Tibial nerve (tissue), 4 donors: ENCODE measurements around the gene CNKSR2. TPM values are rescaled to one million over a fixed set of nuclear protein-coding genes. Genes with fewer than 3 reads are reported as not detected.

Experiments
- DNase-seq, 2 donors: peaks; one replicate each; pipeline ENCODE4 v3.0.0-alpha.2; 2019; ENCODE audit warnings: low spot score in 2 of 2
- H3K27ac ChIP-seq, 4 donors: fragments of 200-600 bp; sonication (generic) in 3 of 4; one replicate each; pipeline ENCODE4 v1.5.1; 2017 to 2019; ENCODE audit warnings: mild to moderate bottlenecking in 1 of 4
- H3K27me3 ChIP-seq, 2 donors: fragments of 200-600 bp; sonication (generic) in 1 of 2; one replicate each; pipeline versions ENCODE4 v1.5.1 to v1.6.0; 2017 to 2019
- H3K36me3 ChIP-seq, 3 donors: fragments of 200-600 bp; sonication (generic); one replicate each; pipeline ENCODE4 v1.5.1; 2018 to 2019
- H3K4me1 ChIP-seq, 4 donors: fragments of 200-600 bp; sonication (generic) in 3 of 4; one replicate each; pipeline ENCODE4 v1.5.1; 2017 to 2019
- H3K4me3 ChIP-seq, 4 donors: fragments of 200-600 bp; sonication (generic) in 3 of 4; one replicate each; pipeline ENCODE4 v1.5.1; 2017 to 2019; ENCODE audit warnings: mild to moderate bottlenecking in 1 of 4, moderate library complexity in 1 of 4
- H3K9me3 ChIP-seq, 4 donors: fragments of 200-600 bp; sonication (generic) in 3 of 4; one replicate each; pipeline ENCODE4 v1.5.1; 2017 to 2019
- CTCF ChIP-seq, 5 experiments: fragments of 200-600 bp in 3 of 5; fragments of 450-650 bp in 2 of 5; sonication (generic) in 3 of 5; IDR thresholded peaks; one replicate each; pipeline ENCODE4 v1.5.1; 2016 to 2019; ENCODE audit warnings: antibody characterized with exemption in 5 of 5, mild to moderate bottlenecking in 3 of 5, moderate library complexity in 2 of 5
- EP300 ChIP-seq, 2 donors: sonication (generic); formaldehyde crosslinking; IDR thresholded peaks; one replicate each; pipeline ENCODE4 v1.6.1; 2017; ENCODE audit warnings: antibody characterized with exemption in 2 of 2, mild to moderate bottlenecking in 1 of 2
- POLR2A ChIP-seq, 2 donors: fragments of 450-650 bp; IDR thresholded peaks; one replicate each; pipeline ENCODE4 v1.6.1; 2017; ENCODE audit warnings: antibody characterized with exemption in 2 of 2, mild to moderate bottlenecking in 2 of 2, moderate library complexity in 2 of 2
- WGBS, 2 donors: methylation state at CpG; one replicate each; pipeline ENCODE4 v1.1.5; 2018; 5-methylcytosine and 5-hydroxymethylcytosine counted together
- total RNA-seq, 4 donors: library from RNA; depleted of rRNA; stranded (reverse); fragments of >200 nt; gene quantifications; one replicate each; pipeline ENCODE4 v1.1.0, GENCODE V29; 2016

Gene CNKSR2
- total RNA-seq, 4 donors from 2014 or later: 28.8 to 98.3 (median 56.5) TPM

- peak overlapping the region in 1 of 4 donors; percentile 14 for H3K27ac ChIP-seq
- H3K36me3 ChIP-seq: no peaks in the 10 kb centered on the region
- H3K4me3 ChIP-seq: peak overlapping the region in 2 of 4 donors; percentile 9 to 25
- H3K9me3 ChIP-seq: peaks cover 0 to 4% (median 0%) of the 10 kb centered on the region in 4 donors
- H3K4me1 ChIP-seq: no peaks in the 10 kb centered on the region
- 27 to 39% methylated on average over 16 to 55 of the region's 76 CpGs for WGBS, 2 donors
- TF ChIP-seq POLR2A (IDR thresholded peaks at IDR 0.05) (no peak), EP300 (IDR thresholded peaks at IDR 0.05) (no peak), CTCF (IDR thresholded peaks at IDR 0.05) (no peak)
- no peak for DNase-seq
- peaks cover 0 to 21% of the 10 kb centered on the region in 2 donors for H3K27me3 ChIP-seq
Measured at GRCh38 chrX:21655901-21656586, 281.8 kb downstream of the CNKSR2 start.

GRCh38 chrX:21656587-21657317 lies 282.5 kb downstream of the CNKSR2 start:
- no peaks in the 10 kb centered on the region for H3K4me1 ChIP-seq
- DNase-seq: no peak
- H3K27me3 ChIP-seq: peaks cover 0 to 21% of the 10 kb centered on the region in 2 donors
- TF ChIP-seq POLR2A (IDR thresholded peaks at IDR 0.05) (no peak), CTCF (IDR thresholded peaks at IDR 0.05) (no peak), EP300 (IDR thresholded peaks at IDR 0.05) (no peak)
- WGBS, 2 donors: 67 to 69% methylated on average over 19 to 50 of the region's 61 CpGs
- H3K4me3 ChIP-seq: no peak overlapping the region
- H3K36me3 ChIP-seq: no peaks in the 10 kb centered on the region
- H3K9me3 ChIP-seq: peaks cover 0 to 4% (median 0%) of the 10 kb centered on the region in 4 donors
- H3K27ac ChIP-seq: no peak overlapping the region

- Histone ChIP-seq H3K4me3 (peak overlapping the region in 1 of 4 donors; percentile 39), H3K4me1 (no peaks in the 10 kb centered on the region), H3K27me3 (peaks cover 0 to 21% of the 10 kb centered on the region in 2 donors), H3K27ac (no peak overlapping the region), H3K36me3 (no peaks in the 10 kb centered on the region), H3K9me3 (peaks cover 0 to 4% (median 0%) of the 10 kb centered on the region in 4 donors)
- WGBS, 2 donors: 65% methylated on average over 55 of the region's 57 CpGs; no CpG with 5 or more reads in 1 of the 2 donors
- DNase-seq: no peak
- no peak for TF ChIP-seq EP300 (IDR thresholded peaks at IDR 0.05)
Measured at GRCh38 chrX:21657318-21658151, 283.3 kb downstream of the CNKSR2 start.

- H3K9me3 ChIP-seq: peaks cover 0 to 4% (median 0%) of the 10 kb centered on the region in 4 donors
- H3K27ac ChIP-seq: no peak within 1 kb of the TSS
- H3K4me3 ChIP-seq: peak within 1 kb of the TSS in 2 of 4 donors; percentile 33 to 39
- TF ChIP-seq EP300 (IDR thresholded peaks at IDR 0.05): no peak
- no peak for TF ChIP-seq POLR2A (IDR thresholded peaks at IDR 0.05)
- no peak for TF ChIP-seq CTCF (IDR thresholded peaks at IDR 0.05)
- WGBS, 2 donors: 0 to 59% methylated on average over 4 to 44 of the region's 60 CpGs
- no peak for DNase-seq
- peaks cover 0 to 21% of the 10 kb centered on the region in 2 donors for H3K27me3 ChIP-seq
- no peaks in the 10 kb centered on the region for H3K36me3 ChIP-seq
- no peaks in the 10 kb centered on the region for H3K4me1 ChIP-seq
Measured at GRCh38 chrX:21658152-21658737, 284.0 kb downstream of the CNKSR2 start, which contains the start of gene KLHL34. Gene KLHL34 (minus strand): TSS chrX:21658330. CDS start chrX:21657788, 542 bp downstream.

- Histone ChIP-seq H3K27me3 (peaks cover 0 to 21% of the 10 kb centered on the region in 2 donors), H3K4me1 (no peaks in the 10 kb centered on the region), H3K27ac (no peak overlapping the region), H3K9me3 (peaks cover 0 to 4% (median 0%) of the 10 kb centered on the region in 4 donors), H3K4me3 (peak overlapping the region in 2 of 4 donors; percentile 33 to 39), H3K36me3 (no peaks in the 10 kb centered on the region)
- no peak for DNase-seq
- 46 to 67% methylated on average over 8 to 23 of the region's 23 CpGs for WGBS, 2 donors
- TF ChIP-seq CTCF (IDR thresholded peaks at IDR 0.05): no peak
- TF ChIP-seq EP300 (IDR thresholded peaks at IDR 0.05): no peak
- no peak for TF ChIP-seq POLR2A (IDR thresholded peaks at IDR 0.05)
Measured at GRCh38 chrX:21658746-21659145, 284.5 kb downstream of the CNKSR2 start.
